GM12873 (cell line): Measurements from ENCODE around the gene HDHD2.

Experiments used
- TF ChIP-seq, protein P1 (sequence below): IDR thresholded peaks from 2 replicates; pipeline ENCODE4 v1.5.1; 2012; ENCODE audit warnings: low read depth, mild to moderate bottlenecking, moderate library complexity, low read length, control low read depth; ENCODE audit not compliant: insufficient read depth; ENCODE audit errors: missing control alignments

HDHD2 gene

DNA sequence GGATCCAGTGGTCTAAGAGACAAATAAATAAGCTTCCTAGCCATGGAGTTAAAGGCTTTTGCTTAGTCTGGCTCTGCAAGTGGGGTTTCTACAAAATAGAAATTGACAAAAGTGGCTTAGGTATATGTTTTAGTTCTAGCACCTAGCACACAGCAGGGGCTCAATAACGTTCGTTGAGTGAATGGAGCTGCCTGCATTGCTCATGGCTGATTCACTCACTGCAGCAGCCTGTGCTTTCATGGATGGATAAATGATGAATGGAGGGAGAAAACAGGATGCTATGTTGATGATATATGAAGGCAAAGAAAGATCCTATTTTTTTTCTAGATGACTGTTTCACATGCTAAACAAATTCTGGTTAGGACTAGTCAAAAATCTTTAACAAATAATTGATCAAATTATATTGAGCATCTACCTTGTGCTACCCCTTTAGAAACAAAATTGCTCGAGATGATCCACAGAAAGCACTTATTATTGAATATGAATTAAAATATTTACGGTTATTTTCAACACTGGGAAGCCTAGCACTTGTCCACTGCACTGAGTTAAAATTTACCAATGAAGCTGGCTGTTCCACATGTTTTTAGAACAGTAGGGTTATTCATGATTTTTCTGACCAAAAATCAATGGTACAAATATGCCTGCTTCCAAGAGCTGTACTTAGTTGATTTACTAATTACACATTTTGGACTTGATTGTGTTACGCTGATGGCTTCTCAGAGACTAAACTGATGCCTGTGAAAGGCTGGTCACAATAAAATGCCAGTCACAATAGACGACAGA is 39.6 kb downstream of the HDHD2 start:
- TF ChIP-seq, protein P1, sequence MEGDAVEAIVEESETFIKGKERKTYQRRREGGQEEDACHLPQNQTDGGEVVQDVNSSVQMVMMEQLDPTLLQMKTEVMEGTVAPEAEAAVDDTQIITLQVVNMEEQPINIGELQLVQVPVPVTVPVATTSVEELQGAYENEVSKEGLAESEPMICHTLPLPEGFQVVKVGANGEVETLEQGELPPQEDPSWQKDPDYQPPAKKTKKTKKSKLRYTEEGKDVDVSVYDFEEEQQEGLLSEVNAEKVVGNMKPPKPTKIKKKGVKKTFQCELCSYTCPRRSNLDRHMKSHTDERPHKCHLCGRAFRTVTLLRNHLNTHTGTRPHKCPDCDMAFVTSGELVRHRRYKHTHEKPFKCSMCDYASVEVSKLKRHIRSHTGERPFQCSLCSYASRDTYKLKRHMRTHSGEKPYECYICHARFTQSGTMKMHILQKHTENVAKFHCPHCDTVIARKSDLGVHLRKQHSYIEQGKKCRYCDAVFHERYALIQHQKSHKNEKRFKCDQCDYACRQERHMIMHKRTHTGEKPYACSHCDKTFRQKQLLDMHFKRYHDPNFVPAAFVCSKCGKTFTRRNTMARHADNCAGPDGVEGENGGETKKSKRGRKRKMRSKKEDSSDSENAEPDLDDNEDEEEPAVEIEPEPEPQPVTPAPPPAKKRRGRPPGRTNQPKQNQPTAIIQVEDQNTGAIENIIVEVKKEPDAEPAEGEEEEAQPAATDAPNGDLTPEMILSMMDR = no peak

DNA sequence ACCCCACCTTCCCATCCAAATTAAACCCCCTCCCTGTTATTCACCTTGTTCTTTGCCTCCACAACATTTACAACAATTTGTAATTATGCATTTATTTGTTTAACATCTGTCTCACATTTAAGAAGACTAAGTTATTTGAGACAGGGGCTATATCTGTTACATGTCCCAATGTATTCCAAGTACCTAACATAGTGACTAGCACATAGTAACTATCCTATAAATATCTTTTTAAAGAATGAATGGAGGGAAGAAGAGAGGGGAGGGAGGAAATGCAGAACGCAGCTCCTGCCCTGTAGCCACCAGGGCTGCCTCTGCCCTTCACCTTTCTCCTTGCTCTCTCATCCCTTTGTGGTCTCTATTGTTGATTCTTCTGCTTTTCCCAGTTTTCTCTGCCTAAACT is 40.6 kb downstream of the HDHD2 start:
- TF ChIP-seq, protein P1 = no peak

DNA sequence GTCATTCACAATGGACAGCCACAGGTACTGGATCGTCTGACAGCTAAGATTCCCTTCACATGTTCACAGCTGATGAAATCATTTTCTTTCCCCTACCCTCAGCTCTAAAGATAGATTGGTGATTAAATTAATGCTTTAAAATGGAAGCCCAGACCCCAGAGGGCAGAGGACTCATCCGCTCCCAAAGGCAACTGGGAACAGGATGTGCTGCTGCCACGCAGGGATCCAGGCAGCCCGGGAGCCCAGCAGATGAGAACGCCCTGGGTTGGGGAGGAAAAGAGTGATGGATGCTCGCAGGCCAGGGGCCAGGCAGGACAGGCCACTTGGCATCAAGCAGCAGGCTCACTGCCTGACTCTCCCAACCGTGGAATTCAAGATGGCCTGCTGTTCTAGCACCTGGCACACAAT is 41.3 kb downstream of the HDHD2 start:
- TF ChIP-seq, protein P1 = no peak

DNA sequence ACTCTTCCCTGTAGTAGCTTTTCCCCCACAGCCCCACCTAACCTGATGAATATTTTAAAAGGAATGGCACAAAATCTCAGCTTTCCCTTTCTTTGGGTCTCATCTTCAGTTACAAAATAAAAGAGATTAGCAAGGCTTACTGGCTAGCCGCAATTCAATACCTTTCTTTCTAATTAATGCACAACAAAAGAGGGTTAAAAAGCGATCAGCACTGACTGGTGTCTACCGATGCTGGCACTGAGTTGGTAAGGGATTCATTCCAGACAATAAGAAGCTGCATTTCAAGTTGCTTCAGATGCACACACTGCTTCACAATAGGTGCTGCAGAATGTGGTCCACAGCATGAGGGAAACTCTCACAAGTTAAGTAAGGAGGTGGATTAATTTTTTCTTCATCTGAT is 41.9 kb downstream of the HDHD2 start:
- TF ChIP-seq, protein P1 = no peak

DNA sequence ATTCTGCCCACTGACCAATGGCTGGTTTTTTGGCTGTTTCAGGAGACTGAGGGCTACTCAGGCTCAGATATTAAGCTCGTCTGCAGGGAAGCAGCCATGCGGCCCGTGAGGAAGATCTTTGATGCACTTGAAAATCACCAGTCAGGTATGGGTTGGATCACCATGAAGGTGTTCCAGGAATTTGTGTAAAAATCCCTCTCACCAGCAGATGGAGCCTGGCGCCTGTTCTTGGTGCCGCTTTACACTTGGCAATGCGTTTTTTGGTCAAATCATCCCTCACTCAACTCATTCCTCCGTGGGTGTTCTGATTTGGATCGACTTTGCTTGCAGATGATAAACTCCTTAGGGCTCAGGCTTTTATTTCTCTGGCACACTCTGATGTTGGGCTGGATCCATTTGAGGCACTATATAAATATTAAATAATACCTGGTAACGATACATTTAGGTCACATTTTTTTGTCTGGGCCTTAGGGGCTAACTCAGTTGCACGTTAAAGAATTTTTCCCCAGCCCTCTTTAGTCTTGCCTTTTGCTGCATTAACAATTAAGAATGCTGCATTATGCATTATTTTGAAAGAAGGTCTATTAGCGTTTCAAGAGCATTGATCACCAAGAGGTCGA is 50.0 kb downstream of the HDHD2 start:
- TF ChIP-seq, protein P1 = peak; percentile 82

DNA sequence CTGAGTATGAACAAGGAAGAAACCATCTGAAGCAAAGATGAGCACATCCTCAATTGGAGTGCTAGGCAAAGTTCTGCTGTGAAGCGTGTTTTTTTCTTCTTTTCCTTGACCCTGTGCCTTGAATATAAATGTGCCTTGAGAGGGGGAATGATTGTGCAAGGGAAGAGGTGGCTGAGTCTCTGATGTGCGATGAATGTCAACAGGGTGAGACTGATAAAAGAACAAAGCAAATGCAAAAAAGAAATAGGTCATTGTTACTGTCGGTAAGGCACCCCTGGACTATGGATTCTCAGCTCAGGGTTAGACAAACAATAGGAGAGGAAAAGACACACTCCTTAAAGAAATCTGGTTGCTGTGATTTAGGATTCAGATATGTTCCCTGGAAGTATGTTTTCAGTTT is 54.5 kb downstream of the HDHD2 start:
- TF ChIP-seq, protein P1 = no peak

DNA sequence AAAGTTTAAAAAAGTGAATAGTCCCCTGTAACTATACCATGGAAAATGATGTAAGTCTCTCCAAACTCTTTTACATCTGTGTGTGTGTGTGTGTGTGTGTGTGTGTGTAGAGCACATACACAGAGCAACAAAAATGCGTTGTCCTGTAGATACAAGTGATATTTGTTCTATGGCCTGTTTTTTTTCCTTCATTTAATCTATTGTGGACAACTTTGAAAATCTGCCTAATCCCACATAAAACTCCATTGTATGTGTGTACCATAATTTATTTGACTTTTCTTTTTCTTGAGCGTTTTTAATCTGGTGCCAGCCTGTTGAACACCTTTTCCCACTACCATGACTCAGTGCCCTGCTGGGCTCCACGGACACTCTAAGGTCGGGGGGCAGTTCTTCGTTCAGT is 62.6 kb downstream of the HDHD2 start:
- TF ChIP-seq, protein P1 = no peak
